ENCODE measurements around the gene MAPK14.

DNA sequence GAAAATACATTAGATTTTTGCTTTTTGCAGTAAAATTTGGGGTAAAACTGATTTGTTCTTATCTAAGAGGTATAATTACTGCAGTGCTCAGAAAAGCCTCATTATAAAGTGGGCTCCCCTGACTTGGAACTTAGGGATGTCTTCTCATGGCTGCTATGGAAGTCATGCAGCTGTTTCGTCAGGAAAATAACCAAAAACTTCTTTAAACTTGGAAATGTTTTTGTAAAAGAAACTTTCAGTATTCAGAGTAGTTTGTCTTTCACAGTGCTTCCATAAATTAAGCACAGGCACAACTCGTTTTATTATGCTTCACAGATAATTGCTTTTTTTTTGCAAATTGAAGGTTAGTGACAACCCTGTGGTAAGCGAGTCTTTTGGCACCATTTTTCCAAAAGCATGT lies 6.8 kb downstream of the MAPK14 start:
- TF ChIP-seq, protein P1, sequence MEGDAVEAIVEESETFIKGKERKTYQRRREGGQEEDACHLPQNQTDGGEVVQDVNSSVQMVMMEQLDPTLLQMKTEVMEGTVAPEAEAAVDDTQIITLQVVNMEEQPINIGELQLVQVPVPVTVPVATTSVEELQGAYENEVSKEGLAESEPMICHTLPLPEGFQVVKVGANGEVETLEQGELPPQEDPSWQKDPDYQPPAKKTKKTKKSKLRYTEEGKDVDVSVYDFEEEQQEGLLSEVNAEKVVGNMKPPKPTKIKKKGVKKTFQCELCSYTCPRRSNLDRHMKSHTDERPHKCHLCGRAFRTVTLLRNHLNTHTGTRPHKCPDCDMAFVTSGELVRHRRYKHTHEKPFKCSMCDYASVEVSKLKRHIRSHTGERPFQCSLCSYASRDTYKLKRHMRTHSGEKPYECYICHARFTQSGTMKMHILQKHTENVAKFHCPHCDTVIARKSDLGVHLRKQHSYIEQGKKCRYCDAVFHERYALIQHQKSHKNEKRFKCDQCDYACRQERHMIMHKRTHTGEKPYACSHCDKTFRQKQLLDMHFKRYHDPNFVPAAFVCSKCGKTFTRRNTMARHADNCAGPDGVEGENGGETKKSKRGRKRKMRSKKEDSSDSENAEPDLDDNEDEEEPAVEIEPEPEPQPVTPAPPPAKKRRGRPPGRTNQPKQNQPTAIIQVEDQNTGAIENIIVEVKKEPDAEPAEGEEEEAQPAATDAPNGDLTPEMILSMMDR (IDR thresholded peaks at IDR 0.05; ENCODE audit: extremely low read depth in 1 of 2, insufficient read depth in 1 of 2, low read depth in 1 of 2, low read length in 2 of 2): no peak
- TF ChIP-seq POLR2A (IDR thresholded peaks at IDR 0.05; ENCODE audit: low read depth, low read length) (no peak), POLR2AphosphoS5 (IDR thresholded peaks at IDR 0.05; ENCODE audit: insufficient read depth, low read depth, low read length) (no peak), MYC (IDR thresholded peaks at IDR 0.05; ENCODE audit: low read depth, low read length) (no peak), EZH2 (IDR thresholded peaks at IDR 0.05; ENCODE audit: borderline replicate concordance, low read depth, low read length, severe bottlenecking) (no peak)
- TF ChIP-seq, protein P2, sequence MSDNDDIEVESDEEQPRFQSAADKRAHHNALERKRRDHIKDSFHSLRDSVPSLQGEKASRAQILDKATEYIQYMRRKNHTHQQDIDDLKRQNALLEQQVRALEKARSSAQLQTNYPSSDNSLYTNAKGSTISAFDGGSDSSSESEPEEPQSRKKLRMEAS (IDR thresholded peaks at IDR 0.05; ENCODE audit: insufficient read depth, insufficient read length): no peak
